ENCODE measurements around the gene ARHGAP6.
"Not testable (repeated sequence)": the region's sequence is repeated elsewhere in the genome, so short reads cannot be mapped to it uniquely, and the experiment has no call there.

Gene ARHGAP6

DNA sequence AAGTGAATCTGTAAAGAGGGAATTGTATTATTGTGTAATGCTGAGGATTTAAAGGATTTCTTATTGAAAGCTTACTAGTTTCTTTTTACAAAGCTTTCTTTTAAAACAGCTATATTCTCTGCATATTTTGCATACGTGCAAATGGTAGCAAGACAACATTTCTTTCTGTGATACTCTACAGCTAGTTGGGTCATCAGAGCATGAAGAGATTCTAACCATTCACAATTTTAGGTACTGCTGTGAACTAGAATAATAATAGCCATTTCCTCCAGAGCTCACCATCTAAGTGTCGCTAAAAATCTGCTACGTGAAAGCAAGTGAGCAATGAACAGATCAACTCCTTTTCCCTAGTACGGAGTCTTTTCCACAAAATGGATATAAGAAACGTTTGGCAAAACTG is 37.3 kb downstream of the ARHGAP6 start:
- DNase-seq (ENCODE audit: low read depth), result no peak
- H3K4me3 ChIP-seq (ENCODE audit: low read depth, low read length), result no peak overlapping the region
- TF ChIP-seq, protein P1, sequence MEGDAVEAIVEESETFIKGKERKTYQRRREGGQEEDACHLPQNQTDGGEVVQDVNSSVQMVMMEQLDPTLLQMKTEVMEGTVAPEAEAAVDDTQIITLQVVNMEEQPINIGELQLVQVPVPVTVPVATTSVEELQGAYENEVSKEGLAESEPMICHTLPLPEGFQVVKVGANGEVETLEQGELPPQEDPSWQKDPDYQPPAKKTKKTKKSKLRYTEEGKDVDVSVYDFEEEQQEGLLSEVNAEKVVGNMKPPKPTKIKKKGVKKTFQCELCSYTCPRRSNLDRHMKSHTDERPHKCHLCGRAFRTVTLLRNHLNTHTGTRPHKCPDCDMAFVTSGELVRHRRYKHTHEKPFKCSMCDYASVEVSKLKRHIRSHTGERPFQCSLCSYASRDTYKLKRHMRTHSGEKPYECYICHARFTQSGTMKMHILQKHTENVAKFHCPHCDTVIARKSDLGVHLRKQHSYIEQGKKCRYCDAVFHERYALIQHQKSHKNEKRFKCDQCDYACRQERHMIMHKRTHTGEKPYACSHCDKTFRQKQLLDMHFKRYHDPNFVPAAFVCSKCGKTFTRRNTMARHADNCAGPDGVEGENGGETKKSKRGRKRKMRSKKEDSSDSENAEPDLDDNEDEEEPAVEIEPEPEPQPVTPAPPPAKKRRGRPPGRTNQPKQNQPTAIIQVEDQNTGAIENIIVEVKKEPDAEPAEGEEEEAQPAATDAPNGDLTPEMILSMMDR (IDR thresholded peaks at IDR 0.05; ENCODE audit: low read depth, low read length, missing control alignments), result no peak
- in situ Hi-C loops (cut with HindIII; ENCODE audit: low sequenced_read_pairs), result no loop called here

DNA sequence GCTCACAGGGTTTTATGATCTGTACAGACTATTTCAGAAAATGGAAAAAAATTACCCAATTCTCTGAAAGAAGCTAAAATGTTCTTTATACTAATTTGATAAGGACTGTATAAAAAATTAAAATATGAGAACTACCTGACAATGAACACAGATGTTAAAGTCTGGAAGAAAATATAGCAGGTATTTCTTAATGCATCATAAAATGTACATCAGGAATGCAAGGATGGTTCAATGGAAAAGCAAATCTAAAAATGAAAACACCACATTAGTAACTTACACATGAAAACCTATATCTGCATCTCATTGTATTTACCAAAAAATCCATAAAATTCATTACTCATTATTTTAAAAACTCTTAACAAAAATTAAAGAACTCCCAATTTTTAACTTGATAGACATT is 39.4 kb downstream of the ARHGAP6 start:
- TF ChIP-seq, protein P1 (IDR thresholded peaks at IDR 0.05; ENCODE audit: low read depth, low read length, missing control alignments), result no peak
- no peak overlapping the region for H3K4me3 ChIP-seq (ENCODE audit: low read depth, low read length)
- in situ Hi-C loops (cut with HindIII; ENCODE audit: low sequenced_read_pairs), result no loop called here
- DNase-seq (ENCODE audit: low read depth), result no peak

DNA sequence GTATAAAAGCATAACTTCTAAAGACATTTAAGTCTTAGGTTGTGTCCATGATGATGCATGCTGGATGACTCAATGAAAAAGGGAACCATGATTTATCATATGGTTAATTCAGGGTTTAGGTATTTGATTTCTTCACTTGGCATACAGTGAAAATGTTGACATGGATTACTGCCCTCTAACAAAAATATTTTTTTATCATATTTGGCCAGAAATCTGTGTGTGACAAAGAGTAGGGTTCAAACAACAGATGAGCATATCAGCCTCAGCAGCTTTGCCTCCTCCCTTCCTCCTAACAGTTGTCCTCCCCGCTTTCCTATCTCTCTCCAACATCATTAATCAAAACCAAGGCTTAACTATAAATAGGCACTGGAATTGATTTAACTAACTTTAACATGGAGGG is 46.3 kb downstream of the ARHGAP6 start:
- DNase-seq (ENCODE audit: low read depth), result no peak
- in situ Hi-C loops (cut with HindIII; ENCODE audit: low sequenced_read_pairs), result no loop called here
- TF ChIP-seq, protein P1 (IDR thresholded peaks at IDR 0.05; ENCODE audit: low read depth, low read length, missing control alignments), result no peak
- no peak overlapping the region for H3K4me3 ChIP-seq (ENCODE audit: low read depth, low read length)

DNA sequence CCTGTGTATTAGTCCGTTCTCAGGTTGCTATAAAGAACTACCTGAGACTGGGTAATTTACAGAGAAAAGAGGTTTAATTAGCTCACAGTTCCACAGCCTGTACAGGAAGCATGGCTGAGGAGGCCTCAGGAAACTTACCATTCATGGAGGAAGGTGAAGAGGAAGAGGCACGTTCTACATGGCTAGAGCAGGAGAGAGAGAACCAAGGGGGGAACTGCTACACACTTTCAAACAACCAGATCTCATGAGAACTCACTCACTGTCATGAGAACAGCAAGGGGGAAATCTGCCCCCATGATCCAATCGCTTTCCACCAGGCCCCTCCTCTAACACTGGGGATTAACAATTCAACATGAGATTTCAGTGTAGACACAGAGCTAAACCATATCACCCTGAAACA is 51.5 kb downstream of the ARHGAP6 start:
- DNase-seq (ENCODE audit: low read depth); H3K4me3 ChIP-seq (ENCODE audit: low read depth, low read length); in situ Hi-C loops (cut with HindIII; ENCODE audit: low sequenced_read_pairs): not testable (repeated sequence)

DNA sequence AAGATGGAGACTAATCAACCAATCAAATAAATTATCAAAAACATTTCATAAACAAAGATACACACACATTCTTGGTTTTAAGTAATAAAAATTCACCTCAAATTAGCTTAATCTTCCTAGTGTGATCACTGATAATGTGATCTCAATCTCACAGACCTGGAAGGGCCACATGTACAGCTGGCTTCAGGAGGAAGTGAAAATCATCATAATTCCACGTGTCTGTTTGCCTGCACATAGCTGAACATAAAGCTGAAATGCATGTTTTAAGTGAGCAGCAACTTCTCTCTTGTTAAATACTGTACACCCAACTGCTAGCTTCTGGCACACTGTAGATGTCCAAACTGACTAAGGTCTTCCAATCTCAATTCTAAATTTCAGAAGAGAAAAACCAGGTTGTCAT is 53.8 kb downstream of the ARHGAP6 start:
- in situ Hi-C loops (cut with HindIII; ENCODE audit: low sequenced_read_pairs), result no loop called here
- TF ChIP-seq, protein P1 (IDR thresholded peaks at IDR 0.05; ENCODE audit: low read depth, low read length, missing control alignments), result no peak
- no peak overlapping the region for H3K4me3 ChIP-seq (ENCODE audit: low read depth, low read length)
- DNase-seq (ENCODE audit: low read depth), result no peak

GRCh38 chrX:11611161-11611560 is 54.6 kb downstream of the ARHGAP6 start:
- TF ChIP-seq, protein P1 (IDR thresholded peaks at IDR 0.05; ENCODE audit: low read depth, low read length, missing control alignments), result no peak
- no peak overlapping the region for H3K4me3 ChIP-seq (ENCODE audit: low read depth, low read length)
- in situ Hi-C loops (cut with HindIII; ENCODE audit: low sequenced_read_pairs), result no loop called here
- no peak for DNase-seq (ENCODE audit: low read depth)

DNA sequence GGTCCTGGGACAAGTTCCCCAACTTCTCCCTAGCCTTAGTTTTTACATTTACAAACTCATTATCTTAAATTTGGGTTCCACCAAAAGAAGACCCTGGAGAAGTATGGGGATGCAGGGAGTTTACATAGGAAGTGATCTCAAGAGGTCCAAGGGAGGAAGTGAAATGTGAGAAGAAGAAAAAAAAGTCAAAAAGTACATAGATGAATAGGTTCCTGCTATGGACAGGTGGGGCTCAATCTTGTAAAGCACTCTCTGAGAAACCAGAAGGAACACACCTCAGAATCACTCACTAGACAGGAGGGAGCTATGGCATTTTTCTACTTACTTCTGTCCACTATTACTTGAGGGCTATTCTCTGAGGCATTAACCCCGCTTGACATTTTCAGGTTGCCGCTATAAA is 56.6 kb downstream of the ARHGAP6 start:
- no peak for DNase-seq (ENCODE audit: low read depth)
- TF ChIP-seq, protein P1 (IDR thresholded peaks at IDR 0.05; ENCODE audit: low read depth, low read length, missing control alignments), result no peak
- in situ Hi-C loops (cut with HindIII; ENCODE audit: low sequenced_read_pairs), result no loop called here
- H3K4me3 ChIP-seq (ENCODE audit: low read depth, low read length), result no peak overlapping the region
